SU-DHL-6 (cell line): ENCODE data around the gene GATA1.

Experiments
- H2AFZ ChIP-seq: fragments of 200-600 bp; sonication (generic); 2 replicates; pipeline ENCODE4 v1.6.1; 2014; ENCODE audit warnings: low read depth, mild to moderate bottlenecking, moderate library complexity, mixed read lengths, antibody characterized with exemption, low read length; ENCODE audit not compliant: severe bottlenecking
- H3F3A ChIP-seq: fragments of 200-600 bp; shearing (Covaris generic); 2 replicates; pipeline ENCODE4 v1.6.0; 2016; ENCODE audit warnings: antibody characterized with exemption, mild to moderate bottlenecking; ENCODE audit not compliant: insufficient read depth
- H3K27ac ChIP-seq: fragments of 200-600 bp; sonication (generic); 2 replicates; pipeline ENCODE4 v1.5.1; 2016; ENCODE audit warnings: low read depth, mild to moderate bottlenecking, low read length, moderate library complexity, mixed read lengths
- H3K27me3 ChIP-seq: fragments of 200-600 bp; sonication (generic), shearing (Covaris generic); 2 replicates; pipeline ENCODE4 v1.6.0; 2014; ENCODE audit warnings: mild to moderate bottlenecking, low read length
- H3K36me3 ChIP-seq: fragments of 200-600 bp; sonication (generic); 2 replicates; pipeline ENCODE4 v1.6.1; 2014; ENCODE audit warnings: mild to moderate bottlenecking, low read length, mixed read lengths
- H3K4me2 ChIP-seq: fragments of 300-600, 200-600 bp; shearing (Covaris generic), sonication (generic); 2 replicates; pipeline ENCODE4 v1.6.0; 2014; ENCODE audit warnings: low read length, low read depth, mild to moderate bottlenecking; ENCODE audit not compliant: poor library complexity, severe bottlenecking
- H3K4me3 ChIP-seq: fragments of 200-600 bp; sonication (generic); 2 replicates; pipeline ENCODE4 v1.5.1; 2014; ENCODE audit warnings: antibody characterized with exemption, low read length, mild to moderate bottlenecking, mixed read lengths; ENCODE audit not compliant: insufficient read depth, poor library complexity, severe bottlenecking
- H3K79me2 ChIP-seq: fragments of 200-600 bp; sonication (generic); 2 replicates; pipeline ENCODE4 v1.6.1; 2014; ENCODE audit warnings: mild to moderate bottlenecking, low read length, moderate library complexity; ENCODE audit not compliant: insufficient read depth
- H3K9ac ChIP-seq: fragments of 200-600 bp; sonication (generic); 2 replicates; pipeline ENCODE4 v1.7.0; 2014; ENCODE audit warnings: mild to moderate bottlenecking, low read length
- H3K9me2 ChIP-seq: fragments of 200-600 bp; sonication (generic); replicated peaks from 2 replicates; pipeline ENCODE4 v1.6.1; 2014; ENCODE audit warnings: low read length; ENCODE audit not compliant: insufficient read depth
- H3K9me3 ChIP-seq: fragments of 200-600 bp; sonication (generic); 2 replicates; pipeline ENCODE4 v1.6.1; 2014; ENCODE audit warnings: low read length, mixed read lengths; ENCODE audit not compliant: insufficient read depth
- H4K20me1 ChIP-seq: fragments of 200-600 bp; sonication (generic); 2 replicates; pipeline ENCODE4 v1.6.1; 2014; ENCODE audit warnings: low read depth, mild to moderate bottlenecking, antibody characterized with exemption, low read length, moderate library complexity, mixed read lengths
- CTCF ChIP-seq: fragments of 200-600 bp; sonication (generic); IDR thresholded peaks from one replicate; pipeline ENCODE4 v1.5.1; 2017; ENCODE audit warnings: antibody characterized with exemption, mild to moderate bottlenecking, low read length, moderate library complexity; ENCODE audit not compliant: insufficient read depth, poor library complexity, severe bottlenecking
- EZH2phosphoT487 ChIP-seq: fragments of 200-600 bp; sonication (generic), shearing (Covaris generic); conservative IDR thresholded peaks from 2 replicates; pipeline ENCODE4 v1.6.1; 2018; ENCODE audit warnings: mild to moderate bottlenecking, antibody characterized with exemption, low read length, moderate library complexity, mixed read lengths

The GATA1 gene

GRCh38 chrX:48761674-48762471, 24.5 kb upstream of the GATA1 start, which contains the start of gene GLOD5:
Gene GLOD5, plus strand, starts transcription at chrX:48761747. Its CDS starts 44 bp downstream, at chrX:48761791.
- H4K20me1 ChIP-seq, result no peaks in the 10 kb centered on the region
- no peaks in the 10 kb centered on the region for H3K27me3 ChIP-seq
- H3K4me3 ChIP-seq, result no peak within 1 kb of the TSS
- TF ChIP-seq EZH2phosphoT487, result no peak
- TF ChIP-seq CTCF, result no peak
- no peak within 1 kb of the TSS for H3K9ac ChIP-seq
- H3K36me3 ChIP-seq, result no peaks in the 10 kb centered on the region
- no peaks in the 10 kb centered on the region for H3K9me3 ChIP-seq
- no peaks in the 10 kb centered on the region for H3K79me2 ChIP-seq
- H3K9me2 ChIP-seq, result no peaks in the 10 kb centered on the region
- H3K4me2 ChIP-seq, result no peak within 1 kb of the TSS
- no peaks in the 10 kb centered on the region for H3F3A ChIP-seq
- no peak within 1 kb of the TSS for H2AFZ ChIP-seq
- H3K27ac ChIP-seq, result no peak within 1 kb of the TSS

- no peaks in the 10 kb centered on the region for H3F3A ChIP-seq
- no peak for TF ChIP-seq CTCF
- no peak for TF ChIP-seq EZH2phosphoT487
These were observed 17.2 kb upstream of the GATA1 start for GRCh38 chrX:48769230-48769629.

GRCh38 chrX:48770296-48770695, 16.1 kb upstream of the GATA1 start:
- Histone ChIP-seq H3K79me2 (no peaks in the 10 kb centered on the region), H3K27me3 (no peaks in the 10 kb centered on the region), H4K20me1 (no peaks in the 10 kb centered on the region), H2AFZ (no peak overlapping the region), H3K36me3 (no peaks in the 10 kb centered on the region), H3K4me2 (no peak overlapping the region), H3K4me3 (no peak overlapping the region), H3F3A (no peaks in the 10 kb centered on the region), H3K27ac (no peak overlapping the region), H3K9me2 (no peaks in the 10 kb centered on the region), H3K9ac (no peak overlapping the region), H3K9me3 (no peaks in the 10 kb centered on the region)
- TF ChIP-seq CTCF (no peak), EZH2phosphoT487 (no peak)

More at GRCh38 chrX:48769230-48769629, 17.2 kb upstream of the GATA1 start:
- Histone ChIP-seq H3K36me3 (no peaks in the 10 kb centered on the region), H3K4me2 (no peak overlapping the region), H3K9ac (no peak overlapping the region), H3K9me2 (no peaks in the 10 kb centered on the region), H2AFZ (no peak overlapping the region), H3K79me2 (no peaks in the 10 kb centered on the region), H4K20me1 (no peaks in the 10 kb centered on the region), H3K27ac (no peak overlapping the region), H3K27me3 (no peaks in the 10 kb centered on the region), H3K9me3 (no peaks in the 10 kb centered on the region), H3K4me3 (no peak overlapping the region)
